HepG2 (cell line): Measurements from ENCODE around the gene HES6. TPM values are rescaled to one million over a fixed set of nuclear protein-coding genes. Genes with fewer than 3 reads are reported as not detected.

Source experiments
- BCL6 ChIP-seq: IDR thresholded peaks from 2 replicates; pipeline ENCODE4 v1.6.1; 2016; ENCODE audit warnings: missing genetic modification reagents, missing compliant biosample characterization
- CAMTA2 ChIP-seq: sonication (generic); formaldehyde crosslinking; IDR thresholded peaks from 2 replicates; pipeline ENCODE4 v1.4.0; 2020; ENCODE audit warnings: mild to moderate bottlenecking, missing genetic modification reagents, borderline replicate concordance
- CBX2 ChIP-seq, 2 experiments: fragments of 200-600 bp in 1 of 2; sonication (generic); formaldehyde crosslinking in 1 of 2; IDR thresholded peaks; 2 replicates each; pipeline versions ENCODE4 v1.7.0 to v1.8.1; 2018 to 2022; ENCODE audit warnings: low read depth in 2 of 2, low read length in 1 of 2, mild to moderate bottlenecking in 1 of 2, missing genetic modification reagents in 1 of 2
- CBX5 ChIP-seq: sonication (generic); formaldehyde crosslinking; IDR thresholded peaks from 2 replicates; pipeline ENCODE4 v1.4.0; 2020; ENCODE audit warnings: missing genetic modification reagents, borderline replicate concordance
- FIP1L1 ChIP-seq: fragments of 200-400 bp; formaldehyde crosslinking; IDR thresholded peaks from 2 replicates; pipeline ENCODE4 v1.6.1; 2018; ENCODE audit warnings: low read depth, mild to moderate bottlenecking, low read length, moderate library complexity, borderline replicate concordance; ENCODE audit not compliant: insufficient read depth
- FOSL2 ChIP-seq: sonication (generic); formaldehyde crosslinking; IDR thresholded peaks from 2 replicates; pipeline ENCODE4 v1.4.0; 2020; ENCODE audit warnings: missing genetic modification reagents
- FOXK2 ChIP-seq: fragments of 450-650 bp; IDR thresholded peaks from 2 replicates; pipeline ENCODE4 v1.6.1; 2016
- JUN ChIP-seq: sonication (generic); formaldehyde crosslinking; IDR thresholded peaks from 2 replicates; pipeline ENCODE4 v1.4.0; 2020; ENCODE audit warnings: mild to moderate bottlenecking, missing genetic modification reagents
- MIER3 ChIP-seq: IDR thresholded peaks from 2 replicates; pipeline ENCODE4 v1.6.1; 2016; ENCODE audit warnings: missing compliant biosample characterization, borderline replicate concordance
- MTA1 ChIP-seq: sonication (generic); formaldehyde crosslinking; IDR thresholded peaks from 2 replicates; pipeline ENCODE4 v1.4.0; 2020; ENCODE audit warnings: missing genetic modification reagents, mild to moderate bottlenecking, borderline replicate concordance
- MZF1 ChIP-seq: sonication (generic); formaldehyde crosslinking; IDR thresholded peaks from 2 replicates; pipeline ENCODE4 v1.8.1; 2023; ENCODE audit warnings: mild to moderate bottlenecking, missing genetic modification reagents, borderline replicate concordance
- NAIF1 ChIP-seq: sonication (generic); formaldehyde crosslinking; IDR thresholded peaks from 2 replicates; pipeline ENCODE4 v1.5.0; 2020; ENCODE audit warnings: mild to moderate bottlenecking, missing genetic modification reagents, borderline replicate concordance
- RARG ChIP-seq: sonication (generic); formaldehyde crosslinking; IDR thresholded peaks from 2 replicates; pipeline ENCODE4 v1.4.0; 2020; ENCODE audit warnings: low read depth, mild to moderate bottlenecking, missing genetic modification reagents
- SIX1 ChIP-seq: sonication (generic); formaldehyde crosslinking; IDR thresholded peaks from 2 replicates; pipeline ENCODE4 v1.4.0; 2020; ENCODE audit warnings: missing genetic modification reagents, borderline replicate concordance
- SIX4 ChIP-seq: sonication (generic); formaldehyde crosslinking; IDR thresholded peaks from 2 replicates; pipeline ENCODE4 v1.4.0; 2020; ENCODE audit warnings: missing genetic modification reagents
- SRF ChIP-seq: IDR thresholded peaks from 2 replicates; pipeline ENCODE4 v1.6.1; 2011; ENCODE audit warnings: mild to moderate bottlenecking, low read depth, low read length, moderate library complexity
- ZBTB7A ChIP-seq: sonication (generic); formaldehyde crosslinking; IDR thresholded peaks from 2 replicates; pipeline ENCODE4 v1.8.0; 2022; ENCODE audit warnings: mild to moderate bottlenecking, missing genetic modification reagents
- ZNF143 ChIP-seq: sonication (generic); formaldehyde crosslinking; IDR thresholded peaks from 2 replicates; pipeline ENCODE4 v1.4.0; 2020; ENCODE audit warnings: missing genetic modification reagents
- ZNF768 ChIP-seq: sonication (generic); formaldehyde crosslinking; IDR thresholded peaks from 2 replicates; pipeline ENCODE4 v1.4.0; 2020; ENCODE audit warnings: missing genetic modification reagents
- polyA plus RNA-seq, 8 experiments: library from polyadenylated mRNA; depleted of rRNA in 3 of 8; stranded (reverse) in 7 of 8; unstranded in 1 of 8; fragments of >200 nt; fragmentation: Illumina TruSeq in 4 of 8; extraction: Trizol in 4 of 8; gene quantifications; 2 replicates each; pipeline versions ENCODE4 v1.2.1 to v1.2.3, GENCODE V29; 2011 to 2016; ENCODE audit warnings: low read depth in 4 of 8, missing spikeins in 1 of 8, mixed read lengths in 1 of 8; ENCODE audit not compliant: insufficient read depth in 1 of 8
- total RNA-seq, 5 experiments: library from RNA; depleted of rRNA; stranded (reverse); fragments of >200 nt; fragmentation: Illumina TruSeq; extraction: Trizol; gene quantifications; 2 replicates each; pipeline ENCODE4 v1.2.3, GENCODE V29; 2016; ENCODE audit warnings: low read depth in 1 of 5
- TF ChIP-seq, protein P1 (sequence below): sonication (generic); formaldehyde crosslinking; IDR thresholded peaks from 2 replicates; pipeline ENCODE4 v1.9.0; 2022; ENCODE audit warnings: low read depth, missing genetic modification reagents
- TF ChIP-seq, protein P2 (sequence below): fragments of 450-650 bp; IDR thresholded peaks from 2 replicates; pipeline ENCODE4 v1.6.1; 2017
- TF ChIP-seq, protein P3 (sequence below): sonication (generic); formaldehyde crosslinking; IDR thresholded peaks from 2 replicates; pipeline ENCODE4 v1.4.0; 2020; ENCODE audit warnings: missing genetic modification reagents
- TF ChIP-seq, protein P4 (sequence below): sonication (generic); formaldehyde crosslinking; IDR thresholded peaks from 2 replicates; pipeline ENCODE4 v1.5.0; 2020; ENCODE audit warnings: missing genetic modification reagents, mild to moderate bottlenecking, borderline replicate concordance

Gene HES6
- total and polyA plus RNA-seq, 2 of the 13 experiments (the other 11 are each of a cell fraction or from before 2014, with no cell fraction given), result 19.5 to 82.8 TPM

DNA sequence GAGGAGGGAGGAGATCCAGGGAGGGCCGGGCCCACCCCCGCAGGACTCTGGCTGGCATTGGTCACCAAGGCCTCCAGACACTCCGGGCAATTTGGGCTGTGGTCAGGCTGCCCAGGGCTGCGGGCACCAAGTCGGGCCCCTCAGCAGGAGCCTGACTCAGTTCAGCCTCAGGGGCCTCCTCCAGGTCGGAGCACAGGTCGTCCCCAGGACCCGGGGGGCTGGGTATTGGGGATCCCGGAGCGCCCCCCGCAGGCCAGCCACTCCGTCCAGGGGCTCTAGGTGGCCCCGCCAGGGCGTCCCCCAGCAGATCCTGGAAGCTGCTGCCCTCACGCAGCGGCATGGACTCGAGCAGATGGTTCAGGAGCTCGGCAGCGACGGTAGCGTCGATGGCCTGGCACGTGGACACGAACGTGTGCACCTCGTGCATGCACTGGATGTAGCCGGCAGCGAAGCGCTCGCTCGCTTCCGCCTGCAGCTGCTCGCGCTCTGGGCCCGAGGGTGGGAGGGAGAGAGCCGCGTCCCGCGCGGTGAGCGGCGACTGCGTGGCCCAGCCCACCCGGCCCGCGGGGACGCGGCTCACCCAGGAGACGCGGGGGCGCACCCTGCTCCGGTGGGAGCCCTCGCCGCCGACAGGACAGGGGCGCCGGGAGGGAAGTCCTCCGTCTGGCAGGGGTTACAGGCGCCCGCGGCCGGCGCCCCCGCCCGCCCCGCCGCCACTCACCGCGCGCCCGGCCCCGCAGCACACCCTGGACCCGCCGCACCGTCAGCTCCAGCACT is 884 bp downstream of the HES6 start (continued):
- TF ChIP-seq, protein P1, sequence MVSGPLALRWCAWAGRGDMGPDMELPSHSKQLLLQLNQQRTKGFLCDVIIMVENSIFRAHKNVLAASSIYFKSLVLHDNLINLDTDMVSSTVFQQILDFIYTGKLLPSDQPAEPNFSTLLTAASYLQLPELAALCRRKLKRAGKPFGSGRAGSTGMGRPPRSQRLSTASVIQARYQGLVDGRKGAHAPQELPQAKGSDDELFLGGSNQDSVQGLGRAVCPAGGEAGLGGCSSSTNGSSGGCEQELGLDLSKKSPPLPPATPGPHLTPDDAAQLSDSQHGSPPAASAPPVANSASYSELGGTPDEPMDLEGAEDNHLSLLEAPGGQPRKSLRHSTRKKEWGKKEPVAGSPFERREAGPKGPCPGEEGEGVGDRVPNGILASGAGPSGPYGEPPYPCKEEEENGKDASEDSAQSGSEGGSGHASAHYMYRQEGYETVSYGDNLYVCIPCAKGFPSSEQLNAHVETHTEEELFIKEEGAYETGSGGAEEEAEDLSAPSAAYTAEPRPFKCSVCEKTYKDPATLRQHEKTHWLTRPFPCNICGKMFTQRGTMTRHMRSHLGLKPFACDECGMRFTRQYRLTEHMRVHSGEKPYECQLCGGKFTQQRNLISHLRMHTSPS (CRISPR knock-in tag), result peak; percentile 79
- TF ChIP-seq JUN (CRISPR knock-in tag), result 0 out of 2 replicates have a peak, but pooled peaks have one; percentile 43
- TF ChIP-seq CAMTA2 (CRISPR knock-in tag), result peak; percentile 99
- TF ChIP-seq CBX5, result peak; percentile 93
- TF ChIP-seq ZNF143, result peak; percentile 71
- peak; percentile 58; the same call in 1 of the 2 replicates for TF ChIP-seq FOSL2 (CRISPR knock-in tag)
- TF ChIP-seq MZF1 (CRISPR knock-in tag), result 0 out of 2 replicates have a peak, but pooled peaks have one; percentile 74
- peak; percentile 67 for TF ChIP-seq BCL6
- no peak for TF ChIP-seq RARG
- TF ChIP-seq, protein P2, sequence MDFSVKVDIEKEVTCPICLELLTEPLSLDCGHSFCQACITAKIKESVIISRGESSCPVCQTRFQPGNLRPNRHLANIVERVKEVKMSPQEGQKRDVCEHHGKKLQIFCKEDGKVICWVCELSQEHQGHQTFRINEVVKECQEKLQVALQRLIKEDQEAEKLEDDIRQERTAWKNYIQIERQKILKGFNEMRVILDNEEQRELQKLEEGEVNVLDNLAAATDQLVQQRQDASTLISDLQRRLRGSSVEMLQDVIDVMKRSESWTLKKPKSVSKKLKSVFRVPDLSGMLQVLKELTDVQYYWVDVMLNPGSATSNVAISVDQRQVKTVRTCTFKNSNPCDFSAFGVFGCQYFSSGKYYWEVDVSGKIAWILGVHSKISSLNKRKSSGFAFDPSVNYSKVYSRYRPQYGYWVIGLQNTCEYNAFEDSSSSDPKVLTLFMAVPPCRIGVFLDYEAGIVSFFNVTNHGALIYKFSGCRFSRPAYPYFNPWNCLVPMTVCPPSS, result no peak
- TF ChIP-seq MIER3 (CRISPR knock-in tag), result peak; percentile 72; the same call in 1 of the 2 replicates
- no peak for TF ChIP-seq SRF
- TF ChIP-seq MTA1 (CRISPR knock-in tag), result peak; percentile 76; the same call in 1 of the 2 replicates
- TF ChIP-seq FOXK2, result no peak
- no peak for TF ChIP-seq SIX1
- peak; percentile 28; the same call in 1 of the 2 replicates for TF ChIP-seq SIX4 (CRISPR knock-in tag)
- peak; percentile 88; the same call in 1 of the 2 replicates for TF ChIP-seq ZNF768 (CRISPR knock-in tag)
- TF ChIP-seq, protein P3, sequence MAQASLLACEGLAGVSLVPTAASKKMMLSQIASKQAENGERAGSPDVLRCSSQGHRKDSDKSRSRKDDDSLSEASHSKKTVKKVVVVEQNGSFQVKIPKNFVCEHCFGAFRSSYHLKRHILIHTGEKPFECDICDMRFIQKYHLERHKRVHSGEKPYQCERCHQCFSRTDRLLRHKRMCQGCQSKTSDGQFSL (CRISPR knock-in tag), result peak; percentile 91
- peak; percentile 98 for TF ChIP-seq ZBTB7A (CRISPR knock-in tag)
- no peak for TF ChIP-seq FIP1L1
- no peak for TF ChIP-seq CBX2 (IDR thresholded peaks at IDR 0.05; ENCODE audit: low read depth, low read length)
- TF ChIP-seq CBX2 (CRISPR knock-in tag; IDR thresholded peaks at IDR 0.05; ENCODE audit: low read depth), result peak; percentile 91; the same call in 1 of the 2 replicates
- no peak; the same call in 1 of the 2 replicates for TF ChIP-seq NAIF1 (CRISPR knock-in tag)
- TF ChIP-seq, protein P4, sequence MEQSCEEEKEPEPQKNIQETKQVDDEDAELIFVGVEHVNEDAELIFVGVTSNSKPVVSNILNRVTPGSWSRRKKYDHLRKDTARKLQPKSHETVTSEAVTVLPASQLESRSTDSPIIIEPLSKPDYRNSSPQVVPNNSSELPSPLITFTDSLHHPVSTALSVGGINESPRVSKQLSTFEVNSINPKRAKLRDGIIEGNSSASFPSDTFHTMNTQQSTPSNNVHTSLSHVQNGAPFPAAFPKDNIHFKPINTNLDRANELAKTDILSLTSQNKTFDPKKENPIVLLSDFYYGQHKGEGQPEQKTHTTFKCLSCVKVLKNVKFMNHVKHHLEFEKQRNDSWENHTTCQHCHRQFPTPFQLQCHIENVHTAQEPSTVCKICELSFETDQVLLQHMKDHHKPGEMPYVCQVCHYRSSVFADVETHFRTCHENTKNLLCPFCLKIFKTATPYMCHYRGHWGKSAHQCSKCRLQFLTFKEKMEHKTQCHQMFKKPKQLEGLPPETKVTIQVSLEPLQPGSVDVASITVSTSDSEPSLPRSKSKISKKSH (CRISPR knock-in tag), result peak; percentile 99
